T-helper 1 cell treated with Interleukin-12 subunit alpha and Interleukin-12 subunit beta and Interleukin-4 antibody, amounts not matched to agents 30 ng/mL and 1 ng/mL, for 36 hours (primary cell): Measurements from ENCODE around the gene RASL10B. TPM values are rescaled to one million over a fixed set of nuclear protein-coding genes. Genes with fewer than 3 reads are reported as not detected.
"Not testable (repeated sequence)": the region's sequence is repeated elsewhere in the genome, so short reads cannot be mapped to it uniquely, and the experiment has no call there.

Experiments
- intact Hi-C: fragments of 100-400 bp; cut with micrococcal nuclease; formaldehyde crosslinking; loops from one replicate; pipeline ENCODE4 v1.15.1; 2024
- total RNA-seq: library from RNA; stranded (reverse); gene quantifications from 2 replicates; pipeline ENCODE4 v1.2.3, GENCODE V29; 2022

Gene RASL10B, protein sequence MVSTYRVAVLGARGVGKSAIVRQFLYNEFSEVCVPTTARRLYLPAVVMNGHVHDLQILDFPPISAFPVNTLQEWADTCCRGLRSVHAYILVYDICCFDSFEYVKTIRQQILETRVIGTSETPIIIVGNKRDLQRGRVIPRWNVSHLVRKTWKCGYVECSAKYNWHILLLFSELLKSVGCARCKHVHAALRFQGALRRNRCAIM
- 0.29 and 1.3 TPM in 2 replicates for total RNA-seq

GRCh38 chr17:35731239-35731916, at the start of gene RASL10B:
Gene RASL10B, plus strand, starts transcription at chr17:35731639. Its CDS starts 3,546 bp downstream, at chr17:35735185.
- intact Hi-C loops: no loop called here

- intact Hi-C loops: no loop called here
Observed at GRCh38 chr17:35683591-35683990, 47.8 kb upstream of the RASL10B start.

GRCh38 chr17:35684055-35684802, 47.2 kb upstream of the RASL10B start:
- intact Hi-C loops: no loop called here

DNA sequence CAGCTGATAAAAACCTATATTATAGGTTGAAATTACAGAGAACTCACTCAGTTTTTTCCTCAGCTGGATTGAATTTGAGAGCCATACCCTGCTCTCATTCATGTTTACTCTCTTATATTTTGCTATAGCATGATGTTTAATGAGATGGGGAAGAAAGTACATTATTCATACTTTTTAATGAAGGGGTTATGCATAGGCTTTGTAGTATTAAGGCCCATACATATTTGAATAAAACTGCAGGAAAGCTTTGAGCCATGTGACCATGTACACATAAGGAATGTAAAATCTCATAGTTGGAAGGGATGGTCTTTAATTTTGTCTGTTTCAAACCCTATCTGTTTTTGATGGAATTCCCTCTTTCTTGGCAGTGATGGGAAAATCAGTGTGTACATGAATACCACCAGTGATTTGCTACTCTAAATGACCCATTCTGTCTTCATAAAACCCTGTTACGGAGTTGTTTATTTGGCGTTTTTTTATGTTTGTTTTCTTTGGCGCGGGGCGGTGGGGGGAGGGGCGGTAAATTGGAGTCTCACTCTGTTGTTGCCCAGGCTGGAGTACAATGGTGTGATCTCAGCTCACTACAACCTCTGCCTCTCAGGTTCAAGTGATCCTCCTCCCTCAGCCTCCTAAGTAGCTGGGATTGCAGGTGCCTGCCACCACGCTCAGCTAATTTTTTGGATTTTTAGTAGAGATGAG, 38.8 kb upstream of the RASL10B start:
- intact Hi-C loops: no loop called here

- intact Hi-C loops: no loop called here
Observed at GRCh38 chr17:35693662-35694061, 37.8 kb upstream of the RASL10B start.

DNA sequence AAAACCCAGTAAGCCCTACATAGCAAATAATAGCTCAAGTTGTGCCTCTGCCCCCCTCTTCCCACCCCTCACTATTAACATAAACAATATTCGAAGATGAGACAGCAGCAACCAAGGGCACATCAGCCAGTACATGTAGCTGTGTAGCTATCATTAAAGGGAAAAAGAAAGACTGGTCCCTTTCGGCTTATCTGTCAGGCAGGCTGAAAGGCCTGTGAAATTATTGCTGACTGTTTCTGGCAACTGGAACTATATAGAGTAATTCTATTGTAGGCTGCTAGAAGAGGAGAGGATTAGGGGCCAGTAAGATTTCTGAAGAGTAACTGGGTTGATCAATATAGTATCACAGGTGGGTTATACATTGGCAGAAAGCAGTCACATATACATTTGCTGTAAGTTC, 36.5 kb upstream of the RASL10B start:
- intact Hi-C loops: no loop called here

DNA sequence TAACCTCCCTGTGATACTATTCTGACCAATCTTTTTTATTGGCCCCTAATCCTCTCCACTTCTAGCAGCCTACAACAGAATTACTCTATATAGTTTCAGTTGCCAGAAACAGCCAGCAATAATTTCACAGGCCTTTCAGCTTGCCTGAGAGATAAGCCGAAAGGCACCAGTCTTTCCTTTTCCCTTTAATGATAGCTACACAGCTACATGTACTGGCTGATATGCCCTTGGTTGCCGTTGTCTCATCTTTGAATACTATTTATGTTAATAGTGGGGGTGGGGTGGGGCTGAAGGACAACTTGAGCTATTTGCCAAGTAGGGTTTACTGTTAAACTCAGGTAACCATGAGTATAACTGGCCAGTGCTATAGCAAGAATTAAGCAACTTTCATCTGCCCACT, 35.8 kb upstream of the RASL10B start:
- intact Hi-C loops: no loop called here

GRCh38 chr17:35698800-35699199, 32.6 kb upstream of the RASL10B start:
- intact Hi-C loops: no loop called here

DNA sequence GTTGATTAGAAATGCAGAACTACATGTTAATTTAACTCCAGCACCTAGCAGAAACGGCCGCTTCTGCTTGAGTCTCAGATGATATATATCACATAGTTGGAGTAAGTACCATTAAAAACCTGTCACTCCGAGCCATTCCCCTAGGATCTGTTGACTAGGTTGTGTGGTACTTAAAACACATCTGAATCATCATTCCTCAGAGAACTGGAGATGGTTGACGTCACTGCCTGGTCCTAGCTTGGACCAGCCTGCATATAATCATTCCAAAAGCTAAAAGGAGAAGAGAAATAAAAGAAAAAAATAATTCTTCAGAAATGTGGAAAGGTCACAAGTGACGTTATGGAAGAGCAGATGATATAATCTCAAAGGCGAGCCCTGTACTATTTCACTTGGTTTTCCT, 31.3 kb upstream of the RASL10B start:
- intact Hi-C loops: no loop called here

GRCh38 chr17:35701491-35701890, 29.9 kb upstream of the RASL10B start:
- intact Hi-C loops: no loop called here

DNA sequence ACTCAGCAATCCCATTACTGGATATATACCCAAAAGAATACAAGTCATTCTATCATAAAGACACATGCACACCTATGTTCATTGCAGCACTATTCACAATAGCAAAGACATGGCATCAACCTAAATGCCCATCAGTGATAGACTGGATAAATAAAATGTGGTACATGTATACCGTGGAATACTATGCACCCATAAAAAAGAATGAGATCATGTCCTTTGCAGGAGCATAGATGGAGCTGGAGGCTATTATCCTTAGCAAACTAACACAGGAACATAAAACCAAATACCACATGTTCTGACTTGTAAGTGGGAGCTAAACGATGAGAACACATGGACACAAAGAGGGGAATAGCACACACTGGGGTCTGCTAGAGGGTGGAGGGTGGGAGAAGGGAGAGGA, 28.1 kb upstream of the RASL10B start:
- intact Hi-C loops: not testable (repeated sequence)

- intact Hi-C loops: no loop called here
Observed at GRCh38 chr17:35705230-35705629, 26.2 kb upstream of the RASL10B start.

DNA sequence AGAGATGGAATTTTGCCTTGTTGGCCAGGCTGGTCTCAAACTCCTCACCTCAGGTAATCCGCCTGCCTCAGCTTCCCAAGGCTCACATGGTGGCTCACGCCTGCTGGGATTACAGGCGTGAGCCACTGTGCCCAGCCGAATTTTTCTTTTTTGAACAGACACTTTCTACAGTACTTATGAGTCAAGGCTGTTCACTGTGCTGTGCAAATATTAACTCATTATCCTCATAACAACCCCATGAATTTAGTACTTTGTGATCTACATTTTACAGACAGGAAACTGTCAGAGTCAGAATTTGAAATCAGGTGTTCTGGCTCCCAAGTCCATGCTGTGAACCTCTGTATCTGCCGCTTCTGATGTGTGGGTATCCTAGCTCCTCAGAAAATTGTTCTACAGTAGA, 25.7 kb upstream of the RASL10B start:
- intact Hi-C loops: no loop called here

DNA sequence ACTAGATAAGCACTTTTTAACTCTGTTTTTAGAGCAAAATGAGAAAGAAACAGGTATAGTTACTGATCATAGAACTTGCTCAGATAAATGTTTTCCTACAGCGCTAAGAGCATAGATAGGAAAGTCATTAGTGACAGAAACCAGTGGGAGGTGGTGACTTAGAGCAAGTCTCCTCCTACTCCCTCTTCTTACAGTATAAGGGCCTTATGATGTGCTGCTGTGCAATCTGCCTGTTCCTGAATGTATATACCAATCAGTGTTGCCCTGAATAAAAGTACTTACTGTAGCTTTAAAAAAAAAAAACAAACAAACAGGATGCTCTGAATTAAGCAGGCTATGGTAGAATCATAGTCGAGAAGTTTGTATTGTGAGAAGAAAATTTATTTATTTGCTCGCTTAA, 23.3 kb upstream of the RASL10B start:
- intact Hi-C loops: no loop called here

DNA sequence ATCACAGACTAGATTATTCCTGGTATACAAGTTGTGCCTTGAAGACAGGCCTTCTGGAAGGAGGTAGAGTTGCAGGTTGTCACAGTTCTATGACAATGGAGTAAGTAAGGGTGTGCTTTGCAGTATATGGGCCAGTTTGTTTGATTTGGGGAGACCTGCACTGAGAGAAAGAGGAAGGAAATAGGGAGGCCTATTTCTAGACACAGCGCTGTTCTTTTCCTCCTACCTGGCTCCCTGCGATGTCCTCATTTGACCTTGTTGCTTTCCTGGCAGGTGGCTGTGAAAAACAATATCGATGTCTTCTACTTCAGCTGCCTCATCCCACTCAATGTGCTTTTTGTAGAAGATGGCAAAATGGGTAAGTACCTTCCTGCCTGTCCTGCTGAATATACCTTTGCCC, 22.5 kb upstream of the RASL10B start:
- intact Hi-C loops: no loop called here

GRCh38 chr17:35709874-35710273, 21.6 kb upstream of the RASL10B start:
- intact Hi-C loops: no loop called here

- intact Hi-C loops: no loop called here
Observed at GRCh38 chr17:35710950-35711349, 20.5 kb upstream of the RASL10B start.

- intact Hi-C loops: no loop called here
Observed at GRCh38 chr17:35713069-35713728, 18.2 kb upstream of the RASL10B start.

- intact Hi-C loops: no loop called here
Observed at GRCh38 chr17:35714988-35715387, 16.5 kb upstream of the RASL10B start.

GRCh38 chr17:35715416-35715815, 16.0 kb upstream of the RASL10B start:
- intact Hi-C loops: no loop called here

DNA sequence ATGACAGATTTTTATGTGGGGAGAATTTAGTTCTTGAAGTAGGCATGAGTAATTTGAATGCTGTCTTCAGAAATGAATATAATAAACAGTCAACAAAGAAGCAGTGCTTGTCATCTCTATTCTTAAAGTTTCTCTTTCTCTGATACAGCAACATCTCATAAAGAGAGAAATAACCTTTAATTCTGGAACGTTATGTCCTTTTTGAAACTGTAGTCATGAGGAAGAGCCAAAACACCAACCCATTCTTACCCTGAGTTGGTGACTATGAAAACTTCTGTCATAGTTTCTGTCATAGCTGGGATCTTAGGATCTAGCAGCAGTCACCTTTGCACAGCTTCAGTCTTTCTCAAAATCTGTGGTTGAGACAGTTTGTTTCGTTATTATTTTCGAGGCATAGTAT, 15.3 kb upstream of the RASL10B start:
- intact Hi-C loops: no loop called here
